NCI-H1092 treated with DMSO at 0.1 percent for 48 hours (cell line): Measurements from ENCODE around the gene SLC7A10.
"Not testable (repeated sequence)": the region's sequence is repeated elsewhere in the genome, so short reads cannot be mapped to it uniquely, and the experiment has no call there.

Experiments used
- DNase-seq: peaks from one replicate; lab custom pipeline; 2025; lab: John Stamatoyannopoulos, UW

SLC7A10 gene

DNA sequence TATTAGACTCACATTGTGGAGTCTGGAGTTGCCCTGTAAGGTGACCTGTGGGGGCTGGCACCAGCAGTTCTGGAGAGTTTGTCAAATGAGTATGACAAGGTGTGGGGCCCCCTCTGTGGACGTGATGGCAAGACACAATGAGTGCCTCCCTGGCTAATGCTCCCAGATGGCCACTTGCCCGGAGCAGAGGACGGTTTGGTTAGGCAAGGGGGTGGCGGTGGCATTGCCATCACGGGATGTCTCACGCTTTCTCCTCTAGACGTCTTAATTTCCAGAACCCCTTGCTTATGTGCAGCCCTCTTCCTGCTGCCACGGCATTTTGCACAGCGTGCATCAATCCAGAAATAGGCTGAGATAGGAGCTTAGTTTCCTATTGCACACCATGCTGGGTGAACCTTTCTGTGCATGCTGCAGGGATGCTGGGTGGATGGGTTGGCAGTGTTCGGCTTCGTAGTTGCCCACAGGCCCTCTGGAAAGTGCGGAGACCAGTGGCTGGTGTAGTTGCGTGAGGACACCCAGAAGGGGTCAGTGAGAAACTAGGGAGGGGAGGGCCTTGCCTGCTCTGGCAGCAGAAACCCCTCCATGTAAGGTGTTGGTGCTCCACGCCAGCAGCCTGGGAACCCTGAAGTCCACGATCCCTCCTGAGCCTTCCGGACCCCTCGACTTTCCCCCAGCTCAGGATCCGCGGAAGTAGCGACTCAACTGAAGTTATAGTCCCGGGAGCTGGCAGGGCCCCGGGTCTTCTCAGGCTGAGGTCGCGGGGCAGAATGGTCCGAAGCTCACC lies 49.6 kb downstream of the SLC7A10 start:
- DNase-seq: no peak

DNA sequence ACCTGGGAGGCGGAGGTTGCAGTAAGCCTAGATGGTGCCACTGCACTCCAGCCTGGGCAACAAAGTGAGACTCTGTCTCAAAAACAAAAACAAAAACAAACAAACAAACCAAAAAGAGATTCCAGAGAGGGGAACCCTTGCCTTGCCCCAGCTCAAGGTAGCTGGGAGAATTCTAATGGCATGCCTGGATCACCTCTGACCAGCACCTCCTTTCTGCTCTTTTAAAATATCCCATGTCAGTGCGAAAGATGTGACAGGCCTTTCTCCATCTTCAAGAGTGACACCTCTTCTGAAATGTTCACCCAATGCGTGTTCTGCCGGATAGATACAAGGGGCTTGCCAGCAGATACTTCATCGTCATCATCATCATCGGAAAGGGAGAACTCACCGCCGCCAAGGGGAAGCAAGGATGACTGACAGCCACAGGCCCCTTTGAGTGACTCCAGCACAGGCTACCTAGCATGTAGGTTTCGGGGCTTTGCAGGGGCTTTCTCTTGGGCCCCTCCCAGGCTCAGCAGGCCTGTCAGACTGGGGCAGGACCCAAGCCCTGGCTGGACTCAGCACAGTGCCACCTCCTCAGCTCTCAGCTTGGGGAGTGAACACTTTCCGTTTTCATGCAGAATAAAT lies 50.4 kb downstream of the SLC7A10 start:
- no peak for DNase-seq

DNA sequence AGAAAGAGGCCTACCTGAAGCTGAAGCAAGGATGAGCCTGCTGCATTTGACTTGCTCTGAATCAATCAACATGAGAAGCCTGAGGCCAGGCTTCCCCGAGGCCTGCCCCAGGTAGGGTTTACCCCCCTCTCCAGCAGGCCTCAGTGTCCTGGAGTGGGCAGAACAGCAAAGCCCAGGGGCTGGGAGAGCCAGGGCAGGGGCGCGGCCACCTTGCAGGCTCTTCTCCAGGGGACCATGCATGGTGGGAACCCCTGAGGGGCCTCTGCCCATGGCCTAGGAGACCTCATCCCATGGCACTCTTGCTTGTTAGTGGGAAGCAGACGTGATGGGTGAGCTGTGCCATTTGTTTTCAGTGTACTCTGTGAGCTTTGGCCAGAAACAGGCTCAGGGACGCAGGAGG lies 51.5 kb downstream of the SLC7A10 start:
- no peak for DNase-seq

DNA sequence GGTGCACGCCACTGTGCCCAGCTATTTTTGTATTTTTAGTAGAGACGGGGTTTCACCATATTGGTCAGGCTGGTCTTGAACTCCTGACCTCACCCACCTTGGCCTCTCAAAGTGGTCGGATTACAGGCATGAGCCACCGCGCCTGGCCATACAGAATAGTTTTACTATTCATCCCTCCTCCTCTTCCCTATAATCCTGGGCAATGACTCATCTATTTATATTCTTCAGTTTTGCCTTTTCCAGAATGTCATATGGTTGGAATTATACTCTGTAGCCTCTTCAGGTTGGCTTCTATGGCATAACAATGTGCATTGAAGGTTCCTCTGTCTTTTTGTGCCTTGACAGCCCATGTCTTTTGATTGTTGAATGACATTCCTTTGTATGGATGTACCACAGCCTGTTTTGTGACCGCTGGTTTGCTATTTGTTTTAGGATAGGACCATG lies 53.7 kb downstream of the SLC7A10 start:
- DNase-seq: no peak

DNA sequence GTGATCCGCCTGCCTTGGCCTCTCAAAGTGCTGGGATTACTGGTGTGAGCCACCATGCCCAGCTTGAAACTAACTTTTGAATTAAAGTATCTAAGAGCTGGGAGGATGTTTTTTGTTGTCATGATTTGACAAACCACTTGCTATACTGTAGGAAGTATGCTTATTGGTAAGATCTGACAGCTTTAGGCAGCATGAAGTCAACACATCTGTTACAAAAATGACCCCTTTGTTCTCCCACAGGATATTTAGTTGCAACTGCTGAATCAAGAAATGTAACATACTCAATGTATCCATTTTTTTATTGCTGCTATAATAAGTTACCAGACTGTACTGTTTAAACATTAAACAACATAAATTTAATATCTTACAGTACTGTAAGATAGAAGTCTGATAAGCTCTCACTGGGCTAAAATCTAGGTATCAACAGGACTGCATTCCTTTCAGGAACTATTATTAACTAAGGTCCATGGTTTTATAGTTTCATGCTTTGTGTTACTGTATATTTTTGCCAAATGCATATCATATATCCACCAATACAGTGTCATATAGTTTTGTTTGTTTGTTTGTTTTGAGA lies 54.3 kb downstream of the SLC7A10 start:
- no peak for DNase-seq

DNA sequence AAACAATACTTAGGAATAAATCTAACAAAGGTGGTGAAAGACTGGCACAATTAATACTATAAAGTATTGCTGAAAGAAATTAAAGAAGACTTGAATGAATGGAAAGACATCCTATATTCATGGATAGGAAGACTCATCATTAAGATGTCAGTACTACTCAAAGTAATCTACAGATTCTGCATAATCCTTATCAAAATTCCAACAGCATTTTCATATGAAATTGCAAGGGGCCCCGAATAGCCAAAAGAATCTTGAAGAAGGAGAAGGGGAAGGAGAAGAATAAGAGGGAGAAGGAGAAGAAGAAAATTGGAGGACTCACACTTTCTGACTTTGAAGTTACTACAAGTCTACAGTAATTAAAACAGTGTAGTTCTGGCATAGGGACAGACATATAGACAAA lies 57.1 kb downstream of the SLC7A10 start:
- no peak for DNase-seq

DNA sequence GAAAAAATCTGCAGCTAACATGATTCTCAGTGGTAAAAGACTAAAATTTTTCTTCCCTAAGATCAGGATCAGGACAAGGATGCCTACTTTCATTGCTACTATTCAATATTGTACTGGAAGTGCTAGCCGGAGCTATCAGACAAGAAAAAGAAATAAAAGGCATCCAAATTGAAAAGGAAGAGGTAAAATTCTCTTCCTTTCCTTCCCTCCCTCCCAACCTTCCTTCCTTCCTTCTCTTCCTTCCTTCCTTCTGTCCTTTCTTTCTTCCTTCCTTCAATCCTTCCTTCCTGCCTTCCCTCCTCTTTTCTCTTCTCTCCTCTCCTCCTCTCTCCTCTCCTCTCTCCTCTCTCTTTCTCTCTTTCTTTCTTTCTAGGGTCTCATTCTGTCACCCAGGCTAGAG lies 58.2 kb downstream of the SLC7A10 start:
- no peak for DNase-seq

DNA sequence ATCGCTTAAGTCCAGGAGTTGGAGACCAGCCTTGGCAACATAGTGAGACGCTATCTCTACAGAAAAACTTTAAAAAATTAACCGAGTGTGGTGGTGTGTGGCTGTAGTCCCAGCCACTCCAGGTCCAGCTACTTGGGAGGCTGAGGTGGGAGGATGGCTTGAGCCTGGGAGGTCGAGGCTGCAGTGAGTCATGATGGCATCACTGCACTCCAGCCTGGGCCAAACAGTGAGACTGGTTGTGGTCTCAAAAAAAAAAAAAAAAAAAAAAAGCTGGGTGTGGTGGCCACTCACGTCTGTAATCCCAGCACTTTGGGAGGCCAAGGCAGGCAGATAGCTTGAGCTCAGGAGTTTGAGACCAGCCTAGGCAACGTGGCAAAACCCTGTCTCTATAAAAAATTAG lies 59.6 kb downstream of the SLC7A10 start:
- not testable (repeated sequence) for DNase-seq

DNA sequence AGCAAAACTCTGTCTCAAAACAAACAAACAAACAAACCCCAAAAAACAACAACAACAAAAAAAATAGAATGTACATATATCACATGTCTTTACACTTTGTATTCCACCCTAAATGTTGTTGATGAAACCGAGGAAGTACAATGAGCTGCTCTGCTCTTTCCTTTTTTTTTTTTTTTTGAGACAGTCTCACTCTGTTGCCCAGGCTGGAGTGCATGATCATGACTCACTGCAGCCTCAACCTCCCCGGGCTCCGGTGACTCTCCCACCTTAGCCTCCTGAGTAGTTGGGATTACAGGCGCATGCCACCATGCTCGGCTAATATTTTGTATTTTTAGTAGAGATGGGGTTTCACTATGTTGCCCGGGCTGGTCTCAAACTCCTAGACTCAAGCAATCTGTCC lies 62.2 kb downstream of the SLC7A10 start:
- DNase-seq: no peak

DNA sequence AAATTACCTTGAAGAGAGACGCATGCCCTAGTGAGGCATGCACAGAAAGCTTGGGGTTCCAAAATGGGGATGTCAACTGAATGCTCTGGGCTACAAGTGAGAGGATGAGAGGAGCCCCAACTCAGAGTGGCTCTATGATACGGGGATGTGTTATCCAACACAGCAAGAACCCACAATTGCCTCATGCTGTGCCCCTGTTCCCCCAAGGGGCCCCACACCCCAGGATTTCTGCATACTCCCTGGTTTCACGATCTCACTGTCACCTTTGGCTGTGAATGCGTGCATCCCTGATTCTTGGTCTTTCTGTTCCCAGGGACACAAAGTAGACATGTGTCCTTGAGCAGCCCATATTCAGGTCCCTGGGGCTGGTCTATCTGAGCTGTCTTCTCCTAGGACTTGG lies 64.4 kb downstream of the SLC7A10 start:
- DNase-seq: no peak

DNA sequence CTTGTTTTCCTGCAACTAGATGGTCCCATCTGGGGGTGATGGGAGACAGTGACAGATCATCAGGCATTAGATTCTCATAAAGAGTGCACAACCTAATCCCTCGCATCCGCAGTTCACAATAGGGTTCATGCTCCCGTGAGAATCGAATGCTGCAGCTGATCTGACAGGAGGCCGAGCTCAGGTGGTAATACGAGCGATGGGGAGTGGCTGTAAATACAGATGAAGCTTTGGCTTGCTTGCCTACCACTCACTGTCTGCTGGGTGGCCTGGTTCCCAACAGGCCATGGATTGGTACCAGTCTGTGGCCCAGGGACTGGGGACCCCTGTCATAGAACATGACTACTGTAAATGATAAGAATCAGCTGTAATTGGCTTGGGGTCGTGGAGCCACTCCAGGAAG lies 65.8 kb downstream of the SLC7A10 start:
- no peak for DNase-seq

DNA sequence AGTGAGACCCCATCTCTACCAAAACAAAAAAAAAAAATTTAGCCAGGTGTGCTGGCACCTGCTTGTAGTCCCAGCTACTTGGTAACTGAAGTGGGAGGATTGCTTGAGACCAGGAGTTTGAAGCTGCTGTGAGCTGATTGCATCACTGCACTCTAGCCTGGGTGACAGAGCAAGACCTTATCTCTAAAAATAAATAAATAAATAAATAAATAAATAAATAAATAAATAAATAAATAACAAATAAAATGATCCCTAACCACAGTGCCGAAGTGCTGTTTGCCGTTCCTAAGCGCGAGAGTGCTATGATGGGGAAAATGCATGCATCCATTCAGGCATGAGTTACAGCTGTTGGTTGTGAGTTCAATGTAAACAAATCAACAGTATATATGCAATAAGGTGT lies 66.5 kb downstream of the SLC7A10 start:
- DNase-seq: no peak
